ENCODE measurements around the gene PPP1R11. TPM values are rescaled to one million over a fixed set of nuclear protein-coding genes. Genes with fewer than 3 reads are reported as not detected.
A peak's percentile ranks its signal among the peaks of the same experiment; 100 is the strongest.

PPP1R11 gene
- total and polyA plus RNA-seq, 2 of the 13 experiments (the other 11 are each of a cell fraction or from before 2014, with no cell fraction given) = 32.1 to 58.9 TPM

DNA sequence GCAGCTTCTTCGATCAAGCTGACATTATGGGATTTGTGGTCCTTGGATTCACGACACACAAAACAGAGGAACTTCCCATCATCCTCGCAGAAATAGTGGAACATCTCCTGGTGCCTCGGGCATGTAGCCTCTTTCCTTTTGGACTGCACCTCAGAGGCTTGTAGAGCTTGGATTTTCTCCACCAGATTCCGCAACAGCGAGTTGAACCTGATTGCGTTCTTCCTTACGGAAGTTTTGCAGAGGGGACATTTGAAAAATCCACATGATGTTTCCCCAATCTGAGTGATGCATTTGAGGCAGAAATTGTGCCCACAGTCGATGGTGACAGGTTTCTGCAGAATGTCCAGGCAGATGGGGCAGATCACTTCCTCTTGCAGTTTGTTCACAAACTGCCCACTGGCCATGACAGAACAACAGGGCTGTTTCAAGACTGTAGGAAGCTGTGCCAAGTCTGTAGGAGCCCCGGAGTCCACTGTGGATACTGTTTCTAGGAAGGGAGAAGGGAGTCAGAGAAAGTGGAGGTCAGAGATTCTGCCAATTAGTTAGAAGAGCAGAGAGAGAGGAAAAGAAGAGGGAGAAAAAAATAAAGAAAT, 45.5 kb downstream of the PPP1R11 start:
- DNase-seq (ENCODE audit: low spot score) (no peak), FAIRE-seq (no peak), ATAC-seq (peak; percentile 50)
- Histone ChIP-seq H2AFZ (ENCODE audit: low read length) (no peak overlapping the region), H3K27me3 (ENCODE audit: control insufficient read depth in 1 of 2, insufficient read depth in 2 of 2, low read length in 2 of 2) (no peaks in the 10 kb centered on the region), H3K79me2 (ENCODE audit: insufficient read depth, low read length) (no peaks in the 10 kb centered on the region), H3K4me2 (ENCODE audit: low read depth, low read length) (no peak overlapping the region), H4K20me1 (ENCODE audit: insufficient read depth, low read length) (no peaks in the 10 kb centered on the region), H3K27ac (ENCODE audit: extremely low read length, insufficient read depth, low read length) (no peak overlapping the region), H3K9me3 (ENCODE audit: low read length) (no peaks in the 10 kb centered on the region), H3K4me1 (ENCODE audit: insufficient read depth, low read length) (peaks cover 27% of the 10 kb centered on the region), H3K36me3 (replicated peaks in 1 of 2; ENCODE audit: control insufficient read depth in 1 of 2, insufficient read depth in 2 of 2, low read length in 2 of 2) (no peaks in the 10 kb centered on the region), H3K4me3 (replicated peaks in 1 of 3; ENCODE audit: insufficient read depth in 1 of 3, low read depth in 2 of 3, low read length in 3 of 3) (no peak overlapping the region), H3K9ac (ENCODE audit: insufficient read depth, low read depth, low read length) (no peak overlapping the region)
- POLR2A ChIA-PET = interaction anchor here (0.8 to 2.2 kb wide), 7 partner anchors 9 to 95 kb away, joined by 3 to 21 read pairs (median 4); no protein-coding TSS in a partner anchor
- in situ Hi-C loops (cut with HindIII; ENCODE audit: extremely low pct_ligation_motif_present, low pct_unique_long_range_greater_than_20kb) = no loop called here
- 60% methylated on average over 9 of the region's 10 CpGs for WGBS (ENCODE audit: low lambda C conversion rate)
- BruUV-seq (replicated peaks) = TSS peak; percentile 78
- CTCF ChIA-PET (ENCODE audit: low intra/inter-chr PET ratio, low total read pairs) = no interaction called here
- intact Hi-C loops (cut with micrococcal nuclease; ENCODE audit: unreplicated experiment) = no loop called here
- 0 out of 2 replicates have a peak, but pooled peaks have one; percentile 25 for TF ChIP-seq SMYD3 (CRISPR knock-in tag; IDR thresholded peaks at IDR 0.05)
- TF ChIP-seq PHB2 (IDR thresholded peaks at IDR 0.05; ENCODE audit: partially characterized antibody) = no peak
- 0 out of 2 replicates have a peak, but pooled peaks have one; percentile 24 for TF ChIP-seq SALL1 (CRISPR knock-in tag; IDR thresholded peaks at IDR 0.05)
- TF ChIP-seq MIER3 (CRISPR knock-in tag; IDR thresholded peaks at IDR 0.05; ENCODE audit: borderline replicate concordance) = 0 out of 2 replicates have a peak, but pooled peaks have one; percentile 6
- no peak for TF ChIP-seq ZNF790 (CRISPR knock-in tag; IDR thresholded peaks at IDR 0.05; ENCODE audit: borderline replicate concordance)
- no peak for TF ChIP-seq PCBP2 (optimal IDR thresholded peaks at IDR 0.05; ENCODE audit: low read depth, low read length, poor library complexity, severe bottlenecking)
- 0 out of 2 replicates have a peak, but pooled peaks have one; percentile 23 for TF ChIP-seq BORCS8-MEF2B (CRISPR knock-in tag; IDR thresholded peaks at IDR 0.05)
- TF ChIP-seq HDAC1 (CRISPR knock-in tag; IDR thresholded peaks at IDR 0.05) = 0 out of 2 replicates have a peak, but pooled peaks have one; percentile 22
- 0 out of 2 replicates have a peak, but pooled peaks have one; percentile 36 for TF ChIP-seq THAP7 (CRISPR knock-in tag; IDR thresholded peaks at IDR 0.05)
